HEK293 (cell line): ENCODE results near the gene CELF4.

Experiments used
- YY1 ChIP-seq: fragments of 450-650 bp; formaldehyde crosslinking; IDR thresholded peaks from 2 replicates; pipeline ENCODE4 v1.5.1; 2018; ENCODE audit warnings: missing biosample characterization, missing genetic modification characterization
- ZBTB17 ChIP-seq: fragments of 450-650 bp; formaldehyde crosslinking; IDR thresholded peaks from 2 replicates; pipeline ENCODE4 v1.5.1; 2016; ENCODE audit warnings: missing biosample characterization, missing genetic modification characterization
- ZFHX2 ChIP-seq: fragments of 450-650 bp; formaldehyde crosslinking; conservative IDR thresholded peaks from 2 replicates; pipeline ENCODE4 v1.5.1; 2016; ENCODE audit warnings: missing biosample characterization, missing genetic modification characterization
- ZNF274 ChIP-seq, 2 experiments: fragments of 200-500 bp in 1 of 2; fragments of 450-650 bp in 1 of 2; sonication (Bioruptor generic) in 1 of 2; formaldehyde crosslinking in 1 of 2; IDR thresholded peaks; 2 replicates each; pipeline versions ENCODE4 v1.5.1 to v1.6.1; 2014 to 2016; ENCODE audit warnings: borderline replicate concordance in 1 of 2, inconsistent platforms in 1 of 2, low read length in 1 of 2, missing biosample characterization in 1 of 2, missing genetic modification characterization in 1 of 2
- TF ChIP-seq, protein P1 (sequence below): fragments of 450-650 bp; formaldehyde crosslinking; IDR thresholded peaks from 2 replicates; pipeline ENCODE4 v1.5.1; 2016; ENCODE audit warnings: missing biosample characterization, missing genetic modification characterization
- TF ChIP-seq, protein P2 (sequence below): fragments of 450-650 bp; formaldehyde crosslinking; IDR thresholded peaks from 2 replicates; pipeline ENCODE4 v1.5.1; 2016; ENCODE audit warnings: missing biosample characterization, missing genetic modification characterization
- TF ChIP-seq, protein P3 (sequence below): fragments of 450-650 bp; formaldehyde crosslinking; optimal IDR thresholded peaks from 2 replicates; pipeline ENCODE3; 2016; ENCODE audit warnings: missing biosample characterization, mild to moderate bottlenecking, missing genetic modification characterization

DNA sequence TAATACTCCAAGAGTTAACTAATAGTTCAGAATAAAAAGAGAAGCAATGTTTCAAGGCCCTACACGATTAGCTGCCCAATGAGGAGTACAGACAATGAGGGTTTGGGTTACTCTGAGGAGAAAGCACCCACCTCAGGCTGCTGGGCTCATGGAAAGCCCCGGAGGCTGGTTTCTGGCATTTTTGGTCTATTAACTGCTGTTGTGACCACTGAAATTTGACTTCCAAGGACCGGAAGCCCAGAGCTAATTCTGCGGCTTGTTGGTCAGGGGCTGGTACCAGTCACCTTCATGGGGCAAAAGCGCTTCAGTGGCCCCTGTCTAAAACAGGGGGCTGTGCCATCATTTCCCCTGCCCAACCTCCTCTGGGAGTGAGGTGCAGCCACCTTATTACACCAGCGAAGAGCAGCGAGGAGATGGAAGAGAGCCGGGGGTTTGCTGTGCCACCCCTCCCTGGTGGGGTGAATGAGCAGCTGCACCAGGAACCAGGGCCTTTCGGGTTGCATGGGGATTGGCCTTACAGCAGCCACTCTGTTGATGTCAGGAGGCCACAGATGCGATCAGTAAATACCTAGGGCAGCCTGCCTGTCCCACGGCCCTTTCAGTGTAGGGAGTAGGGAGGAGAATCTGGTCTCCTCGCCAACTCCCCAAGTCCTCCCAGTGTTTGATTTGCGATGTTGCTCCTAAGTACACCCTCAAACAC lies 131.3 kb downstream of the CELF4 start:
- TF ChIP-seq, protein P1, sequence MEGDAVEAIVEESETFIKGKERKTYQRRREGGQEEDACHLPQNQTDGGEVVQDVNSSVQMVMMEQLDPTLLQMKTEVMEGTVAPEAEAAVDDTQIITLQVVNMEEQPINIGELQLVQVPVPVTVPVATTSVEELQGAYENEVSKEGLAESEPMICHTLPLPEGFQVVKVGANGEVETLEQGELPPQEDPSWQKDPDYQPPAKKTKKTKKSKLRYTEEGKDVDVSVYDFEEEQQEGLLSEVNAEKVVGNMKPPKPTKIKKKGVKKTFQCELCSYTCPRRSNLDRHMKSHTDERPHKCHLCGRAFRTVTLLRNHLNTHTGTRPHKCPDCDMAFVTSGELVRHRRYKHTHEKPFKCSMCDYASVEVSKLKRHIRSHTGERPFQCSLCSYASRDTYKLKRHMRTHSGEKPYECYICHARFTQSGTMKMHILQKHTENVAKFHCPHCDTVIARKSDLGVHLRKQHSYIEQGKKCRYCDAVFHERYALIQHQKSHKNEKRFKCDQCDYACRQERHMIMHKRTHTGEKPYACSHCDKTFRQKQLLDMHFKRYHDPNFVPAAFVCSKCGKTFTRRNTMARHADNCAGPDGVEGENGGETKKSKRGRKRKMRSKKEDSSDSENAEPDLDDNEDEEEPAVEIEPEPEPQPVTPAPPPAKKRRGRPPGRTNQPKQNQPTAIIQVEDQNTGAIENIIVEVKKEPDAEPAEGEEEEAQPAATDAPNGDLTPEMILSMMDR (tag by site-specific recombination) = no peak
- TF ChIP-seq, protein P2, sequence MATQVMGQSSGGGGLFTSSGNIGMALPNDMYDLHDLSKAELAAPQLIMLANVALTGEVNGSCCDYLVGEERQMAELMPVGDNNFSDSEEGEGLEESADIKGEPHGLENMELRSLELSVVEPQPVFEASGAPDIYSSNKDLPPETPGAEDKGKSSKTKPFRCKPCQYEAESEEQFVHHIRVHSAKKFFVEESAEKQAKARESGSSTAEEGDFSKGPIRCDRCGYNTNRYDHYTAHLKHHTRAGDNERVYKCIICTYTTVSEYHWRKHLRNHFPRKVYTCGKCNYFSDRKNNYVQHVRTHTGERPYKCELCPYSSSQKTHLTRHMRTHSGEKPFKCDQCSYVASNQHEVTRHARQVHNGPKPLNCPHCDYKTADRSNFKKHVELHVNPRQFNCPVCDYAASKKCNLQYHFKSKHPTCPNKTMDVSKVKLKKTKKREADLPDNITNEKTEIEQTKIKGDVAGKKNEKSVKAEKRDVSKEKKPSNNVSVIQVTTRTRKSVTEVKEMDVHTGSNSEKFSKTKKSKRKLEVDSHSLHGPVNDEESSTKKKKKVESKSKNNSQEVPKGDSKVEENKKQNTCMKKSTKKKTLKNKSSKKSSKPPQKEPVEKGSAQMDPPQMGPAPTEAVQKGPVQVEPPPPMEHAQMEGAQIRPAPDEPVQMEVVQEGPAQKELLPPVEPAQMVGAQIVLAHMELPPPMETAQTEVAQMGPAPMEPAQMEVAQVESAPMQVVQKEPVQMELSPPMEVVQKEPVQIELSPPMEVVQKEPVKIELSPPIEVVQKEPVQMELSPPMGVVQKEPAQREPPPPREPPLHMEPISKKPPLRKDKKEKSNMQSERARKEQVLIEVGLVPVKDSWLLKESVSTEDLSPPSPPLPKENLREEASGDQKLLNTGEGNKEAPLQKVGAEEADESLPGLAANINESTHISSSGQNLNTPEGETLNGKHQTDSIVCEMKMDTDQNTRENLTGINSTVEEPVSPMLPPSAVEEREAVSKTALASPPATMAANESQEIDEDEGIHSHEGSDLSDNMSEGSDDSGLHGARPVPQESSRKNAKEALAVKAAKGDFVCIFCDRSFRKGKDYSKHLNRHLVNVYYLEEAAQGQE (tag by site-specific recombination) = no peak
- TF ChIP-seq YY1 (no peak), ZNF274 (IDR thresholded peaks at IDR 0.05; ENCODE audit: low read length) (no peak), ZNF274 (tag by site-specific recombination; IDR thresholded peaks at IDR 0.05; ENCODE audit: borderline replicate concordance) (no peak), ZFHX2 (no peak), ZBTB17 (no peak)
- TF ChIP-seq, protein P3, sequence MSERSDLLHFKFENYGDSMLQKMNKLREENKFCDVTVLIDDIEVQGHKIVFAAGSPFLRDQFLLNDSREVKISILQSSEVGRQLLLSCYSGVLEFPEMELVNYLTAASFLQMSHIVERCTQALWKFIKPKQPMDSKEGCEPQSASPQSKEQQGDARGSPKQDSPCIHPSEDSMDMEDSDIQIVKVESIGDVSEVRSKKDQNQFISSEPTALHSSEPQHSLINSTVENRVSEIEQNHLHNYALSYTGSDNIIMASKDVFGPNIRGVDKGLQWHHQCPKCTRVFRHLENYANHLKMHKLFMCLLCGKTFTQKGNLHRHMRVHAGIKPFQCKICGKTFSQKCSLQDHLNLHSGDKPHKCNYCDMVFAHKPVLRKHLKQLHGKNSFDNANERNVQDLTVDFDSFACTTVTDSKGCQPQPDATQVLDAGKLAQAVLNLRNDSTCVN (tag by site-specific recombination) = no peak
